HG02870 (cell line): Measurements from ENCODE around the gene ZGLP1.

Source experiments
- ATAC-seq: cut with Tn5 transposase; IDR thresholded peaks from one replicate; pipeline ENCODE4 v1.9.1; 2021; ENCODE audit warnings: mild to moderate bottlenecking, moderate library complexity; ENCODE audit not compliant: unreplicated experiment

Gene ZGLP1

DNA sequence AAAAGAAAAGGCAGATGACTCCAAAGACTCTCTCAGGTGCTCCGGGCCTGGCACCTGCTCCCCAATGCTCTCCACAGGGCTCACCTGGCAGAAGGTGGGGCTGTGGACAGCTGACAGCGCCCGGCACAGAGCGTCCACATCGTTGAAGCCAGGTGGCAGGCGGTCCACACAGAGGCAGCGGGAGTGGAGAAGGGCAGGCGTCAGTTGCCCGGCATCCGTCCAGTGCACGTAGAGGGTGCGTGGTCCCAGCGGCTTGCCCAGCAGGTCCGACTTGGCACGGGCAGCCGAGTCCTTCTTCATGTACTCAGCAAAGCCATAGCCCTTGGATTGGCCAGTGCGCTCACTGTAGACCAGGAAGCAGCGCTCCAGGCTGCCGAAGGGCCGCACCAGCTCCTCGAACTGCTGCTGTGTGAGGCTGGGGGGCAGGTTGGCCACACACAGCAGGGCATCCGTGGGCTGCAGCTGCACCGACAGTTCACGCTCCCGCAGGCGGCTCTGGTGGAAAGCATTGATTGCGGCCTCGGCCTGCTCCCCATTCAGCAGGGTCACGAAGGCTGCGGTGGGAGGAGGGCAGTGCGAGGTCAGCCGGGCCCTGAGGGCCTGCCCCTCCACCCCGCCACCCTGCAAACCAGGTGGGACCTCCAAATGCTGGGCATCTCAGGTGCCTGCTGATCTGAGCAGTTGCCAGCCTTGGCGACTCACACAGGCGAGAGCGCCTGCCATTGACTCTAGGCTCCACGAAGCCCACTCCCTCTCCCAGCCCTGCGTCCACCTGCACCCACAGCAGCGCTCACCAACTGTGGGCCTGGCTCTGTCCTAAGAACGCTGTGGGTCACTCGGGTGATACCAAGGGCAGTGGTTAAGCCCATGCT, 19.2 kb upstream of the ZGLP1 start:
- no peak for ATAC-seq

- no peak for ATAC-seq
These were observed 18.2 kb upstream of the ZGLP1 start for GRCh38 chr19:10327793-10328192.

DNA sequence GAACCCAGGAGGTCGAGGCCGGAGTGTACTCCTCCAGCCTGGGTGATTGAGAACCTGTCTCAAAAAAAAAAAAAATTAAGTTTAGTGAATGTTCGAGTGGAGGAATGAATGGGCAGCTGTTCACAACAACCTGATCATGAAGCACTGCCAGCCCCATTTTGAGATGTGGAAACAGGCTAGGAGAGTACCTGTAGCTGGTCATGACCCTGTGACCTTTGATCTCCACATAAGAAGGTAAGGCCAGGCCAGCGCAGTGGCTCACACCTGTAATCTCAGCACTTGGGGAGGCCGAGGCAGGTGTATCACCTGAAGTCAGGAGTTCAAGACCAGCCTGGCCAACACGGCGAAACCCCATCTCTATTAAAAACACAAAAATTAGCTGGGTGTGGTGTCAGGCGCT, 16.1 kb upstream of the ZGLP1 start:
- no peak for ATAC-seq

DNA sequence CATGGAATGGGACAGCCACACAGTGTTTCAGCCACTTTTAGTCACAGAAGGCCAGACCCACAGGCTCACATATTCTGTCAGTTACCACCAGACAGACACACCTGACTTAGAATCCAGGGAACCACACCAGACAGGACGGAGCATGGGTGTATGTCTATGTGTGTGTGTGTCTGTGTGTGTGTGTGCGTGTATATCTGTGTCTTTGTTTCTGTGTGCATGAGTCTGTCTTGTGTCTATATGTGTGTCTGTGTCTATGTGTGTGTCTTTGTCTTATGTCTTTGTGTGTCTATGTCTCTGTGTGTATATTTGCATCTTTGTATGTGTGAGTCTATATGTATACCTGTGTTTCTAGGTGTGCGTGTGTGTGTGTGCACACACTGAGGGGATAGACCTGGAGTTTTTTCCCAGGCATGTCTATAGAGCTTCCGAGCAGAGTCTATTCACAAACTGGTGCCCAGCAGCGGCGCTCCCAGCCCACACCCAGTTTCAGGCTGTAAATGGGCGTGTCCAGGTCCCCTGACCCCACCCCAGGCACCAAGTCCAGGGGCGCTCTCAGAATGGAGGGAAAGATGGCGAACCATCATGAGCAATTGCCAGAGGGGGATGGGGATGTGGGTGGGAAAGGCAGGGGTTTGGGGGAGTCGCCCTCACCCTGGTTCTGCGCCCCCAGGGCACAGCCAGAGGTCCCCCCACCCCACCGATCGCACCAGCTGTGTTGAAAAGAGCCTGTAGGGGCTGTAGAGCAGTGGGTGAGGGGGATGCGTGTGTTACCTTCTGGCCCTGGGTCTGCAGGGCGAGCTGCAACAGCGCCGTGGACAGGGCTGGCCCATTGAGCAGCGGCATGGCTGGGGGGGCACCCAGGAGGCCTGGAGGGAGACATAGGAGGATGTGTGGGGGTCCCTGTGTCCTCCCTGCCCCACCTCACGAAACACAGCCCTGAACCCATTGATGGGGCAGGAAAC, 12.5 kb upstream of the ZGLP1 start:
- ATAC-seq: no peak

DNA sequence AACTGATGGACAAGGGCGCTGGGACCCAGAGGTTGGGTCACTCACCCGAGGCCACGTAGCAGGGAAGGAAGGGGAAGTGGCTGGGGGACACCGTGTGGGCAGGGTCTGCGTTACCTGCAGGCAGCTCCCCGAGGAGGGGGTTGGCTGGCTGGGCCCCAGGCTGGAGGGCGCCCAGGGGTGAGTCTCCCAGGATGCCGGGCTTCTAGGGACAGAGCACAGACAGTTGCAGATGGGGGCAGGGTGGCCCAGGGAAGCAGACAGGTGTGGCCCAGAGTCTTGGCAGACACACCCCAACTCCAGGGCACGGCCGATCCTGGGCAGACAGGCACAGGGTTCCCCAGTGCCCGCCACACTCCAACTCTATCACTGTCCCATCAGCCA, 11.8 kb upstream of the ZGLP1 start:
- ATAC-seq: no peak

- ATAC-seq: no peak
These were observed 11.2 kb upstream of the ZGLP1 start for GRCh38 chr19:10320602-10321416.

DNA sequence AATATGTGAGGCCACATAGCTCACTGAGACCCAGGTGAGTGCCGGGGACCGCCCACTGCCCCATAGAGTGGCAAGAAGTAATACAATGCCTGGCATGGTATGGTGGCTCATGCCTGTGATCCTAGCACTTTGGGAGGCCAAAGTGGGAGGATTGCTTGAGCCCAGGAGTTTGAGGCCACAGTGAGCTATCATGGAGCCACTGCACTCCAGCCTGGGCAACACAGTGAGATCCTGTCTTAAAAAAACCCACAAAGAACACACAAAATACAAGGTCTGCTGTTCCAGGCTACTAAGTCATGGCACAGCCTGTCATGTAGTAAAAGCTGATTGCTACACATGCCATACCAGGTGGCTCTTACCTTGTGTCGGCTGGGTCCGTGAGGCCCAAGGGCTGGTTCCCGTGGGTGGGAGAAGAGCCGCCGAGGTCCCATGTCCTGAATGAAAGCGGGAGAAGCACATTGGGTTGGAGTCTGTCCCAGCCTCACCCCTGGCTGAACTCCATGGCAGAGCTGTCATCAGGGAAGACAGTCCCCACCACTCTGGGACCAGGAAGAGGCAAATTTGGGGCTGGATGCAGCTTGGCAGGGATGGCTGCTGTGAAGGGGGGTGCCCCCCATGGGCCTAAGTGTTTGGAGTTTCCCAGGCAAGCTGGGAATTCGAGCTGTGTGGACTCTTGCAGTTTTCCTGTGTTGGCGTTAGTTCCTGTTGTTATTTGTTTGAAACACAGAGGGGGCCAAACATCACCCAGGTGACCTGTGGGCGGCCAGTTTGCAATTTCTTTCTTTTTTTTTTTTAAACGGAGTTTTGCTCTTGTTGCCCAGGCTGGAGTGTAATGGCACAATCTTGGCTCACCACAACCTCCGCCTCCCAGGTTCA, 9.4 kb upstream of the ZGLP1 start:
- no peak for ATAC-seq

- ATAC-seq: no peak
These were observed 8.3 kb upstream of the ZGLP1 start for GRCh38 chr19:10317857-10318462.

DNA sequence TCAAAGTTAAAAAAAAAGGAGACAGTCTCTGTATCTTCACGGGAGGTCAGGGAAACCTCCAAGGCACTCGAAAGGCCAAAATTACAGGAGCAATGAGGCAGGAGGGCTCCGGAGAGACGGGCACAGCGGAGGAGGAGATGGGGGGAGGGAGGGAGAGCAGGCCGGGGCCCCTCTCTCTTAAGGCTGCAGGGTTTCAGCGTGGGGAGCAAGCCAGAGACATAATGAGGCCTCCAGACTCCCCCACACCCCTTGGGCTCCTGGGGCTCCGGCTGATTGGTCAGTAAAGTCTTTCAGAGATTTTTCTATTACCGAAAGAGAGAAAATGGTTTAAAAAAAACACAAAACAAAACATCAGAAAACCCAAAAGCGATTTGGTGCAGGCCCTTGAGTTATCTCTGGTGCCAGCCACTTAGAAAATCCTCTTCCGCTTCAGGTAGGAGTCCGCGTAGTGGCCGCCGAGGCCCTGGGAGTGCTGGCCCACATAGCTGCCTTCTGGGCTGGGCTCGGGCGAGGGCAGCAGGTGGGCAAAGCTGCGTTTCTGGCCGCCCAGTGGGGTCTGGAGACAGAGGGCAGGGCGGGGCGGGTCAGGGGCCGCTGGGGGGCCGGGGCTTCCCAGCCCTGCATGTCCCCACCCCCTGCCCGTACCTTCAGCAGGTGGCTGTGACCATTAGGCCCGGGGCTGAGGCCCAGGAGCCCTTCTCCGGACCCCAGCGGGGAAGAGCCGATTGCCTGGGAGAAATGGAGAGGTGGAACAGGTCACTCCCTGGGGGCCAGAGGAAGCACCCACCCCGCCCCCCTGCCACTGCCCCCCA, 7.6 kb upstream of the ZGLP1 start:
- no peak for ATAC-seq

DNA sequence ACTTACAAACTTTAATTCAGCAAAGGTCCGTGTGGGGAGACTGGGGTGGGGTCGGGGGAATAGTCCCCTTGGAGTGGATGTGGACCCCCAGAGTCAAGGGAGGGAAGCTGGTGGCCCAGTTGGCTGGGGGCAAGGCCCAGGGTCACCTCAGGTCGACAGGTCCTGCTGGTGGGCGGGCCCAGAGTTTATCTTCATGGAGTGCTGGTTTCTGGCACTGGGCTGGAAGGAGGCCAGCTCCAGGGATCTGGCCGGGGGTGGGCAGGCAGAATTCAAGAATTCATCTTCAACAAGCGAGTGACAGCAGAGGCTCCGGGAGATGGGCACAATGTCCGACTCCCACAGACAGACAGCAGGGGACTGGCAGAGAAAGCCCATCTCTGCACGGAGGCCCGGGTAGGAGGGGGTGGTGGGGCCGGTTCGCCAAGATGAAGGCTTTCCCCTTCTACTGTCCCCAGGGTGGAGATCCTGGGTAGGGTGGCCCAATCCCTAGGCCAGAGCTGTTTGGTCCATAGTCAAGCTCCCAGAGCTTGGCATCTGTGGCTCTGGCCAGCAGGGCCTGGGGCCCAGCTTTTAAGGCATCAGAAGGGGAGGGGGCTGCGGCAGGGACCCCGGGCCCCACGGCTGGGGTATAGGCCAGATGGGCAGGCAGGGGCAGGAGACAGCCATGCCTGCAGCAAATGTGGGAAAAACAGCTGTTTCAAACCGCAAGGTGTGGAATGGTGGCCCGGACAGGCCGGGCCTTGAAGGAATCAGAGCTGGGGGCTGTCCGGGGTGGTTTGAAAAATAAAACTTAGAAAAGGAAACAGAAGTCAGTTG, 6.8 kb upstream of the ZGLP1 start:
- no peak for ATAC-seq

- peak; percentile 54 for ATAC-seq
These were observed 6.0 kb upstream of the ZGLP1 start, which contains the start of gene FDX2 for GRCh38 chr19:10315335-10316214. FDX2 (minus strand) TSS chr19:10316015; CDS start chr19:10315996, 19 bp downstream.

GRCh38 chr19:10306327-10306726, 3.3 kb downstream of the ZGLP1 start:
- ATAC-seq: no peak

DNA sequence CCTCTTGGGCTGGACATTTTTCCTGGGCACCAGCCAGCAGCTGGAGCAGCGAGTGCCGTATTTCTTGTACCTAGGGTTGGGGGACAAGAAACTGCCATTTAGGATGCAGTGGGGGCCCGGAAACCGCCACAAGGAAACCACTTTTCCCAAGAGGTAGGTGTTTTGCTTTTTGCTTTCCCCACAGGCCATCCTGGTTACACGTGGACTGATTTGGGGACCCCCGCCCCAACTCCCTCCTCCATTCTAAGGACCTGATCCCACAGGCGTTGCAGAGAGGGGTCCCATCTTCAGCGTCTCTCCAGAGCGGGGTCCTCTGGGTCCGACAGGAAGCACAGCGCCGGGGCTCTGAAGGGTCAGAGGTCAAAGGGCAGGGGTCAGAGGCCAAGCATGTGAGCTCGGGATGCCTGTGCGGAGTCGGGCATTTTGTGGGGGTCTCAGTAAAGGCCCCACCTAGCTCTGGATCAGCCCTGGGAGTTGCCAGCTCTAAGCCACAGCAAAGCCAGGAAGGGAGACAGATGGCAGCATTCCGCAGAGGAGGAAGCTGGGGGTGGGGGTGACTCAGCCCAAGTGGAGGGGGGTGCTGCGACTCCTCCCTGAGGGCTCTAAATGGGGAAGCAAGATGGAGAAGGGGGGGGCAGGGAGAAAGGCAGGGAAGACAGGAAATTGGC, 4.3 kb downstream of the ZGLP1 start:
- ATAC-seq: no peak

DNA sequence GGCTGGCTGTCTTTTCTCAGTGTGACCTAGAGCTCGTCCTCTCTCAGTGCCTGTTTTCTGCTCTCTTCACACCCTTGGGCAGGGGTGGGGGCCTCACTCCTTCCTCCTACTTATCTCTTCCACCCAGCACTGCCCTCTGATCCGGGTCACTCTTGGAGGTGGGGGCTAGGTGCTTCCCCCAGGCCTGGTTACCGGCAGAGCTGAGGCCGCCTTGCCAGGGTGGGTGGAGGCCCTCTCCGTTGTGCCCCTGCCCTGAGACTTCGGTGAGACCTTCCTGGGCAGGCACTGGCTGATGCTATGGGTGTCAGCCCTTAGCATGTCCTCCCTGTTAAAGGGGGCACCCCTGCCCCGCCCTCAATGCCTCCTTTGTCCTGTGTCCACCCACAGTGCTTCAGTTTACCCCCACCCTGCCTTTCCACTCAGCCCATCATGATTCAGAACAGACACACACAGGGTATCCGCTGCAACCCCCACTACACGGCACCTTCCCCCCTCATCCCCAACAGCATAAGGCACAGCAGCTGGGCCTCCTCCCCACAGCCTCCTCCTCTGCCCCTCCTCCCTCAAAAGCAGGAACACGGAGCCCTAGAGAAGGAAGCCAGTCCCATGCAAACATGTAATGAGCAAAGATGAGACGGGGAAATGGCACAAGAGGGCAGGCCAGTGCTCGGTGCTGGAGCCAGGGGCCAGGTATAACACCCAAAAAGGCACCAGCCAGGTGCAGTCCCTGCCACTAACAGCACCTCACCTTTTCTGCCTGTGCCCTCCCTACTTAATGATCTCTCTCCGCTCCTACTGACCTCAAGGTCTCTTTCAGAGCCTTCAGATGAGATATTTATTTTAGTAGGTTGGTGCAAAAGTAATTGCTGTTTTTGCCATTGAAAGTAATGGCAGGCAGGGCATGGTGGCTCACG, 9.8 kb downstream of the ZGLP1 start:
- ATAC-seq: no peak
